EL (cell line): ENCODE results near the gene PLA2G2D.
A peak's percentile ranks its signal among the peaks of the same experiment; 100 is the strongest.

ENCODE experiments used
- DNase-seq: peaks from one replicate; pipeline ENCODE4 v3.0.0-alpha.2; 2016

PLA2G2D gene

DNA sequence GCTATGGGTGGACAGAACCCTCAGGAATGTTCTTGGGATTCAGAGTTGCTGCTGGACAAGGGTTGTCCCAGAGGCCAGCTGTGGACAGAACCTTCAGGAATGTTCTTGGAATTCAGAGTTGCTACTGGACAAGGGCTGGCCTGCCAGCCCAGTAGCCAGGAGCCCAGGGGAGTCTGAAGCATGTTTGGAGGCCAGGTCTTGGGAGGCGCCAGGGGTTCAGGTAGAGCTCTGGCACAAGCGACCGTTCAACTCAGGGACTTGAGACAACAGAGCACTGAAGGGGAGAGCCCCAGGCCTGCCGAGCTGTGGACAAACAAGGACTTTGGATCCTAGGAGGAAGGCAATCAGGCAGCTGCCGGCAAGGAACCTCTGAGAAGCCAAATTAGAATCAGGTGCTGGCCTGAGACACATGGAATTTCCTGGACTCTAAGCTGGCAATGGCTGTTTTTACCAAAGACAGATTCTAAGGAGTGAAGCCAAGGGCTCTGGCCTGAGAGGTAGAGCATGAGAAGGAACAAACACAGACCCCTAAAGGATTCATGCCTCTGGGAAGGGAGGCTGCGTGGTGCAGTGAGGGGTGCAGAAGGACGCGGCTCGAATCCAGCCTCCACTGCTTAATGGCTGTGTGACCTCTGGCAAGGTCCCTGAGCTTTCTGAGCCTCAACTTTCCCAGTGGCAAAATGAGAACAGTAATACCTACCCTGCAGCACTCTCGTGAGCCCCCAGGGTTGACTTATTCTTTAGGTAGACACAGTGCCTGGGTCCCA, 36.0 kb downstream of the PLA2G2D start:
- DNase-seq, result no peak

- no peak for DNase-seq
Observed at GRCh38 chr1:20082772-20083171, 36.6 kb downstream of the PLA2G2D start.

DNA sequence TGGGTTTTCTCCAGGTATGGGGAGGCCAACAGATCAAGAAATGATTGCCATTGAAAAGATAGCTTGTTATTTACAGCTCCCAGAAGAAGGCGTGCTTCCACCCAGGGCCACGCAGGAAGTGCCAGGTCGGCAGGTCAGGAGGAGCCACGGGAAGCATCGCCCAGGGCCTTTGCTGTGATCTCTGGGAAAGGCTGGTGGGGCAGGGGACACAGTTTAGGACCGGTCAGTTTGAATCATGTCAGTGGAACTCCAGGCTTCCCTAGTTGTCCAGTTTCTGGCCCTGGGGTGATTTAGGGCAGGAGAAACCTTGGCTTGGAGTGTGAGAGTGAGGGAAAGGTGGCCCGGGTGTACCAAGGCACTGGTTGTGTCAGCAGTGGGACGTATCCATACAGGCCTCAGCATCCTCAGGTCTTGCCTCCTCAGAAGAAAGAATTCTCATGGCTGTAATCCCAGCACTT, 38.0 kb downstream of the PLA2G2D start:
- DNase-seq, result no peak

GRCh38 chr1:20080441-20081352, 38.6 kb downstream of the PLA2G2D start:
- no peak for DNase-seq

GRCh38 chr1:20079661-20080305, 39.6 kb downstream of the PLA2G2D start:
- DNase-seq, result no peak

- DNase-seq, result no peak
Observed at GRCh38 chr1:20078711-20079110, 40.6 kb downstream of the PLA2G2D start.

- no peak for DNase-seq
Observed at GRCh38 chr1:20078171-20078651, 41.1 kb downstream of the PLA2G2D start.

DNA sequence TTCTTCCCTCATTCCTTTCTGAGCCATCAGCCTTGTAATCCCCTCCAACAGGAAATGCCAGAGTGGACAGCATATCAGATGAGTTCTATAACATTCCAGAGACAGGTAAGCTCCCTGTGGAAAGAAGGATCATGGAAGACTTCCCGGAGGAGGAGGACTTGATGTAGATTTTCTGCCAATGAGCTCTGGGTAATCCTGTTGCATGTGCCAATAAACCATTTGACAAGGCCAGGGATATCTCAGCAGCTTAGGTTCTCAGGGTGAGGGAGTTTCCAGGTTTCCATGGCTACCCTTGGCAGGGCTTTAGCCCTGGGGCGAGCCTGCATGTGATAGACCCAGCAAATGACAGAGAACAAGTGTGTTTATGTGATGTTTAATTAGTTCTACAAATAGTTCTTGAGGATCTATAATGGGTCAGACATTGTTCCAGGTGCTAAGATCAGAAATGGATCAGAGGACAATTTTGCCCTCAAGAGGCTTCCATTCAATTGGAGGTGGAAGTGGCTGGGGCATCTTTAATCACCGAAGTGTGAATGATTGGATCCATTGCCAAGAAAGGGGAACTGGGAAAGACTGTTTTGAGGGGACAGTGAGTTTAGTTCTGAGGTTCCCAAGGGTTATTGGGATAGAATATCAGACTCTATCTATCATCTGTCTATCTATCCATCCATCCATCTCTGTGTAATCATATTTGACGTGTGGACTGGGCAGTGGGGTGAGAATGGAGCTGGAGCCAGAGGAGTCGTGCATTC, 42.5 kb downstream of the PLA2G2D start:
- no peak for DNase-seq

DNA sequence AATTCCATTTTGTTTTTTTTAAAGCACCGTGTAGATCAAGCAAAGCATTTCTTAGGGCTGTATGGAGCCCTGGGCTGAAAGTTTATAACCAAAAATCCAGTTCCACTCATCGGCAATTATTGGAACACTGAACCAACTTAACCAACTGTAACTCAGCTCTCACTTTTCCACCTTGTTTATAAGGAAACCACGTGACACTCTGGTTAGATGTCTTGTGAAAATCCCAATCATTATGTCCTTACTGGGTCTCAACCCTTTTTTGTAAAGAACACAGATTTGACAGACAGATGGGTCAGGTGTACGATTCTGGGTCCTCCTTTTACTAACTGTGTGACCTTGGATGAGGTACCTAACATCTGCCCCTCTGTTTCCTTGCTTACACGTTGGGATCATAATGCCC, 43.1 kb downstream of the PLA2G2D start:
- DNase-seq, result no peak

DNA sequence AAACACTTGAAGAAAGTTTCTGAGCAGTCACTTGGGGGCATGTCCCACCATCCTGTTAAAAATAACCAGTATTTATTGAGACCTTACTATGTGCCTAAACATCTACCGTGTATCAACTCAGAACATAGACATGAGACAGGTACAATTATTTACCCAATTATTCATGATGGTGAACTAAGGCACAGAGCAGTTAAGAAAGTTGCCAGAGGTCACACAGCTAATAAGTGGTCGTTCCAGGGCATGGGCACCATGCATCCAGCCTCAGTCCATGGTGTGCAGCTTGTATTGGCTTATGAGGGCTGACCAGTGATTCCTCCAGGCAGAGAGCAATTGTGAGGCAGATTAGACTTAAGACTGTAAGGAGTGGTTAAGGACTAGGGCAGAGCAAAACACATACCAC, 44.0 kb downstream of the PLA2G2D start:
- no peak for DNase-seq

DNA sequence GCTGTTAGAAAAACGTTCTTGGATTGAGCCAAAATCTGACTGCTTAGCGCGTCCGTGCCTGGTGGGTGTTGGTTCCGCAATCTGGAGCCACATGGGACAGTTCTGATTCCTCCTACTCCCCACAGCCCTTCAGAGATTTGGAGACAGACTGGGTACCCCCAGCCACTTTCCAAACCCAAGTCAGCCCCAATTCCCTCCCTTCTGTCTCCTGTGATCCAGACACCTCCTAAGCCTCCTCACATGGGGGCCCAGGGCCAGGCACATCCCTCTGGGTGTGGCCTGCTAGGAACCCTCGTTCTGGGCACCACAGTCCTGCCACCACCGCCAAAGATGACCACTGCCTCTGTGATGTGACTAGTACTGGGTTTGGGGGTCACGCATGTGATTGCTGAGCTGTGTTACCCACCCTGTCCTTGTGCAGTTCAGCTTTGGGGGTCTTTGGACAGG, 44.6 kb downstream of the PLA2G2D start:
- DNase-seq, result no peak

GRCh38 chr1:20074055-20074724, 45.1 kb downstream of the PLA2G2D start:
- peak; percentile 12 for DNase-seq

GRCh38 chr1:20073256-20073655, 46.1 kb downstream of the PLA2G2D start:
- no peak for DNase-seq

DNA sequence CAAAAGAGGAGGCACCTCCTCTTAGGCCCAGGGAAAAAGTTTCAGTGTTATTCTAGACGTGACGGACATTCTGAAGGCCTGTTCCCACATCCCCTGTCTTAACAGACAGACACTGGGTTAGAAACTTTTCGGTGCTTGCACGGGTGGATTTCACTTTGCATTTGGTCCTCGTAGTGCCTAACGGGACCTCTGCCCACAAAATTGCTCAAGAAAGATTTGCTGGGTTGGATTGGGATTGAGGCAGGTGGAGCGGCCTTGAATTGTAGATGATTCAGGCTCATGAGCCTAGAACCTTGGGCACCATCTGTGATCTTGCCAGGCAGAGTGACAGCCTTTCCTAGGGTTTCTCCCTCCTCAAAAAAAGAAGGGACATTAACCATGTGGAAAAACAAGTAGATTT, 46.6 kb downstream of the PLA2G2D start:
- DNase-seq, result no peak

DNA sequence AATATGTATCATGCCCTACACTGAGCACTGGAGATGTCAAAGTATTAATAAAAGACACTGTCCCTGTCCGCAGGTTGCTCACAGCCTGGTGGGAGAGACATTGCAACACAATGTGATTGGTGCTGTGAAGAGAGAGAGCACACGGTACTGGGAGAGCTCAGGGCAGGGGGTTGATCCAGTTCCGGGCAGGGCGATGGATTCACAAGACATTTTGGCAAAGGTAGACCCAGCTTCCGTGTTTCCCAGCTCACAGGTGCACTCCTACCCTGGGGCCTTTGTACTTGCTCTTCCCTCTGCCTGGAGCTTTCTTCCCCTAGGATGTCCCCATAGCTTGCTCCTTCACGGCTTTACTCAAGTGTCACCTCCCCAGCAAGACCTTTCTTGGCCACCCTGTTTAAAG, 47.9 kb downstream of the PLA2G2D start:
- DNase-seq, result no peak

GRCh38 chr1:20070357-20070756, 49.0 kb downstream of the PLA2G2D start:
- DNase-seq, result no peak

DNA sequence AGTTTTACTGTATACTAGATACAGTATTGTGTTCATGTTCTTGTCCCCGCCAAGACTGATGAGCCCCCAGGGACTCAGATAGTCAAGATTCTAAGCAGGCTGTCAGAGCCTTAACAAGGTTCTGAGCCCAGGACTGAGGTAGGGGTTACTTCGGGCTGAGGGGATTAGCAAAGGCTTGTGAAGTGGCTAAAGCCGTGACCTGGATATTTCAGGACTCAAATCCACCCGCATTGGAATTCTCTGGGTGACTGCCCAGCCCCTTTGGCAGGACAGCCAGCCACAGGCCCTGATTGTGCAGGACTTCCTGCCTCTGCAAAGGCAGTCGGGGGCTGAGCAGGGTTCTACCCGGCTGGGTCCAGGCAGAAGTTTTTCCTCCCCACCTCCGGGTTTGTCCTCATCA, 49.5 kb downstream of the PLA2G2D start, which contains the start of gene PLA2G5:
Gene PLA2G5 (plus strand): TSS at position 321 of the 400 bp plus-strand sequence. CDS start 14,637 bp downstream, outside the sequence.
- peak; percentile 24 for DNase-seq

GRCh38 chr1:20068722-20069121, 50.6 kb downstream of the PLA2G2D start:
- no peak for DNase-seq

- peak; percentile 83 for DNase-seq
Observed at GRCh38 chr1:20063861-20064292, 55.5 kb downstream of the PLA2G2D start.
